Measurements from ENCODE around the gene ELL.

Gene ELL

GRCh38 chr19:18504886-18505610 is 16.8 kb downstream of the ELL start:
- DNase-seq (ENCODE audit: low read depth): no peak

GRCh38 chr19:18503971-18504885 is 17.6 kb downstream of the ELL start:
- no peak for DNase-seq (ENCODE audit: low read depth)

GRCh38 chr19:18503337-18503970 is 18.4 kb downstream of the ELL start:
- DNase-seq (ENCODE audit: low read depth): no peak

- no peak for DNase-seq (ENCODE audit: low read depth)
Measured at GRCh38 chr19:18502638-18503294, 19.1 kb downstream of the ELL start.

- no peak for DNase-seq (ENCODE audit: low read depth)
Measured at GRCh38 chr19:18502246-18502637, 19.6 kb downstream of the ELL start.

- DNase-seq (ENCODE audit: low read depth): no peak
Measured at GRCh38 chr19:18501832-18502231, 20.0 kb downstream of the ELL start.

GRCh38 chr19:18501351-18501750 is 20.5 kb downstream of the ELL start:
- DNase-seq (ENCODE audit: low read depth): no peak

GRCh38 chr19:18500799-18501198 is 21.1 kb downstream of the ELL start:
- no peak for DNase-seq (ENCODE audit: low read depth)

GRCh38 chr19:18500376-18500775 is 21.5 kb downstream of the ELL start:
- no peak for DNase-seq (ENCODE audit: low read depth)

GRCh38 chr19:18499055-18499775 is 22.7 kb downstream of the ELL start:
- DNase-seq (ENCODE audit: low read depth): no peak

GRCh38 chr19:18496980-18497256 is 25.0 kb downstream of the ELL start:
- no peak for DNase-seq (ENCODE audit: low read depth)

GRCh38 chr19:18496167-18496979 is 25.5 kb downstream of the ELL start:
- peak; percentile 29 for DNase-seq (ENCODE audit: low read depth)

GRCh38 chr19:18495204-18495911 is 26.5 kb downstream of the ELL start:
- DNase-seq (ENCODE audit: low read depth): no peak

GRCh38 chr19:18494267-18494607 is 27.6 kb downstream of the ELL start:
- no peak for DNase-seq (ENCODE audit: low read depth)

- DNase-seq (ENCODE audit: low read depth): no peak
Measured at GRCh38 chr19:18493440-18494266, 28.2 kb downstream of the ELL start.

GRCh38 chr19:18491995-18492953 is 29.6 kb downstream of the ELL start:
- no peak for DNase-seq (ENCODE audit: low read depth)

GRCh38 chr19:18490728-18491127 is 31.1 kb downstream of the ELL start:
- no peak for DNase-seq (ENCODE audit: low read depth)

GRCh38 chr19:18489627-18490184 is 32.2 kb downstream of the ELL start:
- DNase-seq (ENCODE audit: low read depth): no peak
